Measurements from ENCODE around the gene SPRED2. TPM values are rescaled to one million over a fixed set of nuclear protein-coding genes. Genes with fewer than 3 reads are reported as not detected.

SPRED2 gene
- total RNA-seq, 1 donor from 2014 or later, result 55.8 TPM

DNA sequence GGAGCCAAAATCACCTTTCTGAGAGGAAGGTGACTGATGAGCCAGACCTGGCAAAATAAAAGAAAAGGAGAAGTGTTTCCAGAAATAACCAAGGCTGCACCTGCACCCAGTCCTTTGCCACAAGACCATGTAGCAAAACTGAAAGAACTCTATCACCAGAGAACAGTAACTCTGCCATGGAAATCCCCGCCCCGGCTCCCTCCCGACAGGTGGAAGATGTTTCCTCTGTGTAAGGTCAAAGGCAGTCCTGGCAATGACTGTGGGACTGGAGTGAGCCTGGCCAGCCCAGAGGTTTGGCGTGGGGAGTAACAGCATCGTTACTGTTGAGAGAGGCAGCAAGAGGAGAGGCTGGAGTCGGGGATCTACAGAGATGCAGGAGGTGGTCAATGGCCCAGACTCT is 42.3 kb downstream of the SPRED2 start:
- no peak overlapping the region for H3K4me3 Mint-ChIP-seq
- H3K9me3 Mint-ChIP-seq, result no peaks in the 10 kb centered on the region
- no peak for DNase-seq (ENCODE audit: low read depth, low spot score)
- TF ChIP-seq, protein P1, sequence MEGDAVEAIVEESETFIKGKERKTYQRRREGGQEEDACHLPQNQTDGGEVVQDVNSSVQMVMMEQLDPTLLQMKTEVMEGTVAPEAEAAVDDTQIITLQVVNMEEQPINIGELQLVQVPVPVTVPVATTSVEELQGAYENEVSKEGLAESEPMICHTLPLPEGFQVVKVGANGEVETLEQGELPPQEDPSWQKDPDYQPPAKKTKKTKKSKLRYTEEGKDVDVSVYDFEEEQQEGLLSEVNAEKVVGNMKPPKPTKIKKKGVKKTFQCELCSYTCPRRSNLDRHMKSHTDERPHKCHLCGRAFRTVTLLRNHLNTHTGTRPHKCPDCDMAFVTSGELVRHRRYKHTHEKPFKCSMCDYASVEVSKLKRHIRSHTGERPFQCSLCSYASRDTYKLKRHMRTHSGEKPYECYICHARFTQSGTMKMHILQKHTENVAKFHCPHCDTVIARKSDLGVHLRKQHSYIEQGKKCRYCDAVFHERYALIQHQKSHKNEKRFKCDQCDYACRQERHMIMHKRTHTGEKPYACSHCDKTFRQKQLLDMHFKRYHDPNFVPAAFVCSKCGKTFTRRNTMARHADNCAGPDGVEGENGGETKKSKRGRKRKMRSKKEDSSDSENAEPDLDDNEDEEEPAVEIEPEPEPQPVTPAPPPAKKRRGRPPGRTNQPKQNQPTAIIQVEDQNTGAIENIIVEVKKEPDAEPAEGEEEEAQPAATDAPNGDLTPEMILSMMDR (conservative IDR thresholded peaks at IDR 0.05), result no peak
- no peaks in the 10 kb centered on the region for H3K36me3 Mint-ChIP-seq (ENCODE audit: low read depth)
- peak overlapping the region; percentile 75 for H3K27ac Mint-ChIP-seq (ENCODE audit: unreplicated experiment)
- H3K4me1 Mint-ChIP-seq, result peaks cover 53% of the 10 kb centered on the region
- H3K27me3 Mint-ChIP-seq (ENCODE audit: low read depth), result no peaks in the 10 kb centered on the region

DNA sequence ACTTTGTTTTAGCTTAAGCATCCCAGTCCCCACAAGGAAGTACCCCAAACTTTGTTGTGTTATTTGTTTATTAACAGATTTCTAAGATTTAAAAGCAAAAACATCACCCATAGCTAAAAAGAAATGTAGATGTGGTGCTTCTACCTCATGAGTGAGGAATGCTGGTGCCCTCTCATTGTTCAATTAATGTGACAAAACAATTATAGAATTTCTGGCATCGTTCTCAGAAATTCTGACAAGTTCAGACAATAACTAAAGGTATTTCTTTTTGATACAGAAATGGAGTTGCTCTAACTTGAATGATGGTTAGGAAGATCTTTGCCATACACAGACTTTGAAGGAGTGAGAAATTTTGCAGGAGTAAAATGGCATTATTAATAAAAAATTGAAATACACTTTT is 42.9 kb downstream of the SPRED2 start:
- H3K4me1 Mint-ChIP-seq, result peaks cover 49% of the 10 kb centered on the region
- DNase-seq (ENCODE audit: low read depth, low spot score), result no peak
- TF ChIP-seq, protein P1 (conservative IDR thresholded peaks at IDR 0.05), result no peak
- H3K9me3 Mint-ChIP-seq, result no peaks in the 10 kb centered on the region
- no peaks in the 10 kb centered on the region for H3K36me3 Mint-ChIP-seq (ENCODE audit: low read depth)
- no peak overlapping the region for H3K27ac Mint-ChIP-seq (ENCODE audit: unreplicated experiment)
- no peaks in the 10 kb centered on the region for H3K27me3 Mint-ChIP-seq (ENCODE audit: low read depth)
- H3K4me3 Mint-ChIP-seq, result no peak overlapping the region

DNA sequence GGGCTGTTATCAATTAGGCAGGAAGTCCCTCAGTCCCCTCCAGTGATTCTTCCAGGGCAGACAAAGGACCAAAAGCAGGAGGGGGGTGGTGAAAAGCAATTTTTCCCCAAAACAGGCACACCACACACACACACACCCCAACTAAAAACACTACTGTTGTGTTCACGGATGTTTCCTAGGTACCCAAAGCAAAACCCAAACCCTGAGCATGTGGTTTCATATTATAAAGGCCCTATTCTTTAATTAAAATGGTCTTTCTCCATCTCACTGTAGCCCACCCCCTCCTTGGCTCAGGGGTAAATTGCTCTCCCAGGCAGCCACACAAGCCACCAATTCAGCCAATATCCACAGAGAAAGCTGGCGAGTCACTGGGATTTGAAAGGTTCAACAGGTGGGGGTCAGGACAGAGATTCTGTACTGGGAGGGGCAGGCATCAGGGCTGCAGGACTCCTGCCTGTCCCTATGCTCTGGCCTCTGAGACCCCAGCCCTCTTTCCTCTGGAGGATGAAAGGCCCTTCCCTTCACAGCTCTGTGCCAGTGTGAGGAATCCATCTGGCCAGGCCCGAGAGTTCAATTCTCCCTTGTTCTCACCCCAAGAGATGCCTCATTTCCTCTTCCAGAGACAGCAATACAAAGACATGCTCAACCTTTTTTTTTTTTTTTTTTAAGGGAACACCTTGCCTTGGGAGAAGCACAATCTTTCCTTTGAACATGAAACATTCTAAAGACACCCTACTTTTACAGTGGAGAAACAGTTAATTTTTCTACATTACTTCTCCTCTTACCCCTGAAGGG is 43.6 kb downstream of the SPRED2 start:
- Mint-ChIP-seq H3K4me1 (peaks cover 49% of the 10 kb centered on the region), H3K4me3 (no peak overlapping the region), H3K36me3 (ENCODE audit: low read depth) (no peaks in the 10 kb centered on the region), H3K27me3 (ENCODE audit: low read depth) (no peaks in the 10 kb centered on the region), H3K27ac (ENCODE audit: unreplicated experiment) (peak overlapping the region; percentile 73), H3K9me3 (no peaks in the 10 kb centered on the region)
- no peak for DNase-seq (ENCODE audit: low read depth, low spot score)
- TF ChIP-seq, protein P1 (conservative IDR thresholded peaks at IDR 0.05), result no peak

DNA sequence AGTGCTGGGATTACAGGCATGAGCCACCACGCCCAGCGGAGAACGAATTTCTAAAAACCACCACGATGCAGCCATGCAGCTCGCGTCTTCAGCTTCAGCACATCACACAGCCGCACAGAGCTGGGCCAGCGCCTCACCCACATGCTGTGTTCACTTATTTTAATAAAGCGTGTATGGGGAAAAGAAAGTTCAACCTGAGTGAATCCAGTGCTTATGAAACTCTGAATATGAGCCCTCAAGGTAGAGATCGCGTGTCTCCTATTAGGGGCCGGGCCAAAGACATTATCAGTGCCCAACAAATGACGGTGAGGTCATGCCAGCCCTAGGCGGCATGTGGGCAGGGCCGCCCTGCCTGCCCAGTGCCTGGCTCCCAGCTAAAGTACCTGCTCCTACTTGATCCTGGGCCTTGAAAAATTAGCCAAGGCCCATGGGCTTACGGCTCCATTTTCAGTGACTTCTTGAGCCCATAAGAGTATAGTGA is 44.3 kb downstream of the SPRED2 start:
- Mint-ChIP-seq H3K4me1 (peaks cover 52% of the 10 kb centered on the region), H3K27me3 (ENCODE audit: low read depth) (no peaks in the 10 kb centered on the region), H3K27ac (ENCODE audit: unreplicated experiment) (no peak overlapping the region), H3K4me3 (no peak overlapping the region), H3K9me3 (no peaks in the 10 kb centered on the region), H3K36me3 (ENCODE audit: low read depth) (no peaks in the 10 kb centered on the region)
- no peak for DNase-seq (ENCODE audit: low read depth, low spot score)
- TF ChIP-seq, protein P1 (conservative IDR thresholded peaks at IDR 0.05), result no peak

DNA sequence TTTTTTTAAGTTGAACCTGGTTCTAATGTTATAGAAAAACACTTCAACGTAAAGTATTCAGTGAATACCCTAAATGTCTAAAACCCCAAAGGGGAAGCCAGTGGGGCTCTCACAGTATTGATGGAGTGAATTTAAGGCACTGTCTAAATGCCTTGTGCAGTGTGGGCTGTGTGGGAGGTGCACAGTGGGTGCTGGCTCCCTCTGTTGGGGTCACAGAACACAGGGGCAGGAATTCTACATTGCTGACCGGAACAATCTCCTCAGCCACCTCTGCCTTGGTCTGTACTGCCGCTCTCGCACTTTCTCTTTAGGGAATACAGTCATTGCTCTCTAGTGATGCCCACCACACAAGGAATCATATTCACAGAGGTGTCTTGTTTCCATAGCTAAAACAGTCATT is 45.4 kb downstream of the SPRED2 start:
- H3K27me3 Mint-ChIP-seq (ENCODE audit: low read depth), result no peaks in the 10 kb centered on the region
- H3K9me3 Mint-ChIP-seq, result no peaks in the 10 kb centered on the region
- peaks cover 56% of the 10 kb centered on the region for H3K4me1 Mint-ChIP-seq
- no peak for DNase-seq (ENCODE audit: low read depth, low spot score)
- H3K4me3 Mint-ChIP-seq, result no peak overlapping the region
- TF ChIP-seq, protein P1 (conservative IDR thresholded peaks at IDR 0.05), result no peak
- H3K27ac Mint-ChIP-seq (ENCODE audit: unreplicated experiment), result no peak overlapping the region
- H3K36me3 Mint-ChIP-seq (ENCODE audit: low read depth), result no peaks in the 10 kb centered on the region
